ENCODE results near the gene FCF1.

FCF1 gene

DNA sequence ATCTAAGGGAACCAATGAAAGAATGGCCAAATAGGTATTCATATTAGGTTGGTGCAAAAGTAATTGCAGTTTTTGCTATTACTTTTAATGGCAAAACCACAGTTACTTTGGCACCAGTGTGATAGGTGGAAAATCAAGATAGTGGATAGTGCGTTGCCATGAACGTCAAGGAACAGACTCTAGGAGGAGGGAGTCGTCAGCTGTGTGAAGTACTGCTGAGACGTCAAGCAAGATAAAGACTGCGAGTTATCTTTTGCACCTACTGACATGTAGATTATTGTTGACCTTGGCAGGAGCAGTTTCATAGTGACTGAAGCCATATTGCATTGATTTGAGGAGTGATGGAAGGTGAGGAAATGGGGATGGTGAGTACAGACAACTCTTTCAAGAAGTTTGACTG lies 58.5 kb downstream of the FCF1 start:
- DNase-seq = no peak

DNA sequence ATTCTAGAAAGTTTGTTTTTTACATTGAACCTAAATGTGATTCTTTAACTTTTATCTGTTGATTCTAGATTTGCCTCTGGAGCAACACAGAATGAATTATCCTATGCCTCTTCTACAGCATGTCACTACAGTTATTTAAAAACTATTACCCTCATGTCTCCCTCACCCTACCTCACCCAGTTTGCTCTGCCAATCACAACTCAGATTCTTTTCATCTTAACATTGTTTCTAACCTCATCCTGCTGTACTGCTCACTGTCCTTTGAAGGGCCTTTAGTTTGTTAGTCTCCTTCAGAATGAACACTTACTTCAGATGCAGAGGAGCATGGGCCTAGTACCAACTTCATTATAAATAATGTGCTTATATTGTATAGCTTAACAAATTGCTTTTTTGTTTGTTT lies 71.7 kb downstream of the FCF1 start:
- DNase-seq = no peak

DNA sequence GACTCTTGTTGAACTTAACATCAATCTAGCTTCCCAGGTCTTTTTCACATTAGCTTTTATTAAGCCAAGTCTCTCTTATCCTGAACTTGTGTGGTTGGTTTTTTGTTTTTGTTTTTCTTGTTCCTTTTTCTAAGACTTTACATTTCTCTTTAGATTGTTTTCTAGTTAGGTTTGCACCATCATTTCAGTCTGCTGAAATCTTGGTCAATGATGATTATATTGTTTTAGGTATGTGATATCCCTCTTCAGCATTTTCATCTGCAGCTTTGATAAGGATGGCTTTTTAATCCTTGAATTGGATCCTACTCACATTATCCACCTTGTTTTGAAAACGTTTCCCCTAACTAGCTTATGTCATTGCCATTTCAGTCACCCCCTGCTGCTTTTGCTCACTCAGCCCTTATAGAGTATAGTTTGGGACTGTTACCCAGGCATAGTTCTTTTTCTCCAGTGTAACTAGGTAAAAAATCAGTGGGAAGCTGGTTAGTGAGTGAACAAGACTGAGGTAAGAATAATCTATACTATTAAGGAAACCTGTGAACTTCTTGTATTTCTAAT lies 72.2 kb downstream of the FCF1 start:
- no peak for DNase-seq

DNA sequence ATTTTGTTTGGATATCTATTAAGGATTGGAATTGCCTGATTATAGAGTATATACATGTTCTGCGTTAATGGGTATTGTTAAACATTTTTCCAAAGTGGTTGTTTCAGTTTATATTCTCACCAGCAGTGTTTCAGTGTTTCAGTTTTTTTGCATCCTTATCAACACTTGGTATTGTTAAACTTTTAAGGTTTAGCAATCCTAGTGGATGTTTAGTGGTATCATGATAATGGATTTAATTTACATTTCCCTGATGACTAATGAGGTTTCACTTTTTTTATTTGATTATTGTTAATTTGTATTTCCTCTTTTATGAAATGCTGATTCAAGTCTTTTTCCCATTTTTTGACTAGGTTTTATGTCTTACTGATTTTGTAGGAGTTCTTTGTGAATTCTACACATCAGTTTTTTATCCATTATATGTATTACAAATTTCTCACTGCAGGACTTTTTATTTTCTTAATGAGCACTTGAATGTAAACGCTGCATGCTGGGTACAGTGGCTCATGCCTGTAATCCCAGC lies 73.9 kb downstream of the FCF1 start:
- DNase-seq = no peak

Data from fibroblast of skin of scalp (primary cell).